GM11168 (cell line): ENCODE results near the gene BCL11A.
"Not testable (repeated sequence)": the region's sequence is repeated elsewhere in the genome, so short reads cannot be mapped to it uniquely, and the experiment has no call there.

Experiments used
- in situ Hi-C: fragments of 300-500 bp; cut with MboI; formaldehyde crosslinking; loops from one replicate; pipeline ENCODE4 v1.12.0; 2022; ENCODE audit warnings: low sequenced_read_pairs; ENCODE audit not compliant: unreplicated experiment

The BCL11A gene

DNA sequence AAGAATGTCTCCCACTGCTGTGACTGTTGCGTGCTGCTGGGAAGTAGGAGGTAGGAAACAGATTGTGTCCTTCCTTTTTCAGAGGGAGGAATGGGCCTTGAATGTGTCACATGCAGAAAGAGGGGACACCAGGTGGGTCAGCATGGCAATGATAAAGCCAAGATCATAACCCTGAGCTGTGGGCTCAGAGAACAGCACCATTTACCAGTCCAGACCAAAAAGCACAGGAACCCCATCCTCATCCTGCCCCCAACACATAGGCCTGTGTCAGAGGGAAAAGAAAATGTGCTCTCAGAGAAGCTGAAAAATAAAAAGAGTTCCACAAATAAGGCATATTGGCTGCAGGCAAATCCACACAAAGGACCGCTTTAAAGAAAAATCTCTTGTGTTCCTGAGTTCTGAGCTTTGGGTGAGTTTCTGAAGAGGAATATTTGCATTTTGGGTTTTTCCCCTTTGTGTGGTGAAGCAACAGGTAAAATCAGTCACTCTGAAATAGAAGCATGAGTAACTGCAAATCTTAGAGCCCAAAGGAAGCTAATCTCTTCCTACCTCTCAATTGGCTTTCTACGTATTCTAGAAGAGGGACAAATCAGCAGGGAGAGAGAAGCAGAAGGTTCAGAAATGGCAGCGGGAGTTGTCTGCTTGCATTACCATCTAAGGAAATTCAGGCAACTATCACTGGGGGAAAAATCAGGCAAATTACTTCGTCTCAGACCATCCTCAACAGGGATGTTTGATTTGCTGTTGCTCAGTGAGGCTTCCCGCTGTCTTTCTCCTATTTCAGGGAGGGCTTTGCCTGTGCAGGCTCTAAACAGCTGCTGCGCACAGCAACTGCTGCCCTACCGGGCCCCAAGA lies 106.8 kb downstream of the BCL11A start:
- in situ Hi-C loops = no loop called here

- in situ Hi-C loops = no loop called here
Observed at GRCh38 chr2:60445684-60446179, 107.7 kb downstream of the BCL11A start.

GRCh38 chr2:60442608-60443007 lies 110.8 kb downstream of the BCL11A start:
- in situ Hi-C loops = no loop called here

DNA sequence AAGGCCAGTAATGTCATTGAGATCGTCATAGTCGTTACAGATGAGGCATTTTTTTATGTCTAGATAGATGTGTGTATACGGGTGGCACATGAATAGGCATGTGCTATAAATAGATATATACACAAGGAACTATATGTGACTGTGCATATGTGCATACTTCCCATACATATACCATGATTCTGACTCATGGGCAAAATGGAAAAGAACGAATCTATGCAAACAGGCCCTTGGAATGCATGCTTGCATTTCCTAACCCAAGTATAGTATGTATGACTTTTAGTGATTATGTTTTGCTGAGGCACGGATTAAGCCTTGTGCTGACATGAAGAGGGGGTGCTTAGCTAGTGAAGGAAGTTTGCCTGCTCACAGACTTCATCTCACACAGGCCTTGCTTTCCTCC lies 111.7 kb downstream of the BCL11A start:
- in situ Hi-C loops = no loop called here

DNA sequence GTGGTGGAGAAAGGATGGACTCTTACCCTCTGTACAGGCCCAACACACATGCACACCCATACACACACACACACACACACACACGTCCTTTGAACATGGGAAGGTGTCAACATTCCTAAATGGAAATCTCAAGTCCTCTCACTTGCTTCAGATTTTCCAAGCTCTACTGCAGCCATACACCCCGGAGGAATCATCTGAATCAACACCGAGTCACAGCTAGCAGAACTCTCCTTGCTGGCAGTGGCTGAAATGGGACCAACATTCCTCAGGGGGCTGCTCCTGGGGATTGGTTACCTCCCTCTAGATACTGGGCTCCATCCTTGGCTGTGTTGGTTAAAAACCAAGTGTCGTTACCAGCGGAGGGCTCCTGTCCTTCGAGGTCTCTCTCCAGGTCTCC lies 112.7 kb downstream of the BCL11A start:
- in situ Hi-C loops = no loop called here

DNA sequence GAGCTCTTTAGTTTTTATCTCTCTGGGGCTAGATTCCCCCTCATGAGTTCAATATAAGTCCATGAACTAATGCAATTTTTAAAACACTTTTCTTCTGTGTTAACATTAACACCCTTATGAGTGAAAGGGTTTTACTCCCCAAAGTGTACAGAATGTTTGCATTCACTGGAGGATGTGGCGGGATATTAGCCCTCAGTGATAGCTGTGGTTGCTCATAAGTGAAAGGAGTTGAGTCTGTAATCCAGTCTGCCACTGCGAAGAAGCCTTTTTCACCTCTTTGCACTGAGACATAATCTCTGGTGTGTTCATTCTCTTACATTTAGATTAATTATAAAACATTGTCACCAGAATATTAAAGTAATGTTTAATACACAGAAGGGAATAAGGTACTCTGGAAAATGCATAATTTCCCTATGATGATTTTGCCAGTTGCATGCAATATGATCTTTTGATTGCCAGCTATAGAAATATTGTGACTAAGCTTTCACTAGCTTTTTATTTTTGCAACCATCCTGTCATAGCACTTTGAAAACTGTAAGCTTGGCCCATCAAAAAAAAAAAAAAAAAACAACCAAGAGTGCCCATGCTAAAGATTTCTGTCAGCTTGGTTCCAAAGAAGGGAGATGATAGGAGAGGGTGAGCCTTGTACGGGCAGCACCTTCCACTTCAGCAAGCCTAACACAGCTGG lies 113.2 kb downstream of the BCL11A start:
- in situ Hi-C loops = no loop called here

DNA sequence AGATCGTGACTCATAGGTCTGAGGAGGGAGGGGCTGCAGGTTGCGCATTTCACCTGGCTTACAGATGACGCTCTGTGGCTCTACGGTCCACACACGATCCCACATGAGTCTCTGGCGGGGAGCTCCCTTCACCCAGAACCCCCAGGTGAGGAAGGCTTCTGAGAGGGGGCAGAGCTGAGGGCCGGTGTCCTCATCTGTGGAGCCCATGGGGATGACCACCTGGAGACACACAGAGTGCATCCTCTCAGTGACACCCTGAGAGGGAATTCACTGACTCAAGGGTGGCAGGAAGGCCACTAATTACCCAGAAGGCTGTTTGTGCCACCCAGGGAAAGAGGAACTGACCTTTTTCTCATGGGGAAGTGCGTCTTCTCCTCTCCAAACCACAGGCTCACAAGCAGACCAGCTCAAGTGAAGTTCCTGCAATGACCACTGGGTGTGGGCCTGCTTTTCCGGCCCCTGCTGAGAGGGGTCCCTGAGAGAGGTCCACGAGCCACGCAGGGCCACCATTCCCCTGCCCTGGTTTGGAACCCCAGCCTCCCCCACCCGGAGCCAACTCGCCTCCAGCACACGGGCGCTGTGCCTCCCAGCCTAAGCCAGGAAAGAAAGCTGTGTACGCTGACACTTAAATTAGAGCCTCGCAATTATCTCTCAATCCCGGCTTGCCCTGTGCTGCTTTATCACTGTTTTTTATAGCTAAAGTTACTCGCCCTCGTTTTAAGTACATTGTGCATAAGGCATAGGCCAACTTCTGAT lies 114.1 kb downstream of the BCL11A start:
- in situ Hi-C loops = no loop called here

DNA sequence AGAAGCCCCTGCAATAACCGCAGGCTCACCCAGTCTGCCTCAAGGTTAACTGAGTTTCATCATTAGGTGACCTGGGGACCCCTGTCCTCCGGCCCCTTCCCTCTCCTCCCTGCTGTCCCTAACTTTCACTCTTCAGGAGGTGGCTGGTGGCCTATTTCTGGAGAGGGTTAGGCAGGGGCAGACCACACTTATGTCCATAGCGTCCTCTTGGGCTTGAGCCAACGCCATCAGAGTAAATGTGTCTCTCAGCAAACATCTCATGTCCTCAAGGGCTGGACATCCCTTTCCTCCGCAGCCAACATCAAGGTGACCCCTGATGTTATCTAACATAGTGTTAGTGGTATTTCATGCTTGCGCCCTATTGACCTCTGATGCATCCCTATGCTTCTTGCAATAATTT lies 114.8 kb downstream of the BCL11A start:
- in situ Hi-C loops = no loop called here

DNA sequence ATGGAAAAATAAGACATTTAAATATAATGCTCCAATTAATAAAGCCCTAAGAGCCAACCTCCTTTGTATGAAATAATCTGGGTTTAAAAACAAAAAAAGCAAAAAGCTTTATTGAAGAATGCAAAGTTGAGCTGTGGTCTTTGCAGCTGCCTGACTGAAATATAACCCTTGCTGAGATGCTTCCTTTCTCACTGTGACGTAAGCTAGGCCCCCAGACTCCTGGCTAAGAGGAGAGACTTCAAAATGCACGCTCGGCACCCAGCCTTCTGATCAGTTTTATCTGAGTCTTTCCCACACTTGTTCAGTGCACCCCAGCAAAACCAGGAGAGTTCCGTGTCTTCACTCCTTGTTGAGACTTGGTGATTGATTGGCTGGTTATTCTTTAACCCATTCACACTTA lies 115.3 kb downstream of the BCL11A start:
- in situ Hi-C loops = no loop called here

- in situ Hi-C loops = no loop called here
Observed at GRCh38 chr2:60437080-60437696, 116.3 kb downstream of the BCL11A start.

DNA sequence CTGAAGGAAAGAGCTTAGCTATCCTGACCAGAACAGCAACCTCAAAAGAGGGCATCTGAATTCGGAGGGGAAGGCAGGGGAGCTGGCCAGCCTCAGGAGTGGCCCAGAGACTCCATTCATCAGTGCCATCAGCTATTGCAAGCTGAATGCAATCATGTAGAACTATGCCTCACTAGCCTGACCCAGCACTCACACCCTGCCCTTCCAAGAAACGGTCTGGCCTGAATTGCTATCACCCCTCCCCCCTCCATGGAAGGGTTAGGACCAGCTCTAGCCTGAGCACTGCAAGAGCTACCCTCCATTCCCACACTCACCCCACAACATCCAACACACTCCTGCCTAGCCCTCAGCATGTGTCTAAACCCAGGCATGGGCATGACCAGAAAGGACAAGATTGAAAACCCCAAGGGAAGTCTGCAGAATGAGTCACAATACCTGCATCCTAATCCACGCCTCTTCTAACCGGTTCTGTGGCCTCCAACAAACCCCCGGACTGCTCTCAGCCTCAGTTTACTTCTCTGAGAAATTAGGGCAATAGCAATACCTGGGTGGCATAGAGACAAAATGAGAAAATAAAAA lies 120.3 kb downstream of the BCL11A start:
- in situ Hi-C loops = no loop called here

DNA sequence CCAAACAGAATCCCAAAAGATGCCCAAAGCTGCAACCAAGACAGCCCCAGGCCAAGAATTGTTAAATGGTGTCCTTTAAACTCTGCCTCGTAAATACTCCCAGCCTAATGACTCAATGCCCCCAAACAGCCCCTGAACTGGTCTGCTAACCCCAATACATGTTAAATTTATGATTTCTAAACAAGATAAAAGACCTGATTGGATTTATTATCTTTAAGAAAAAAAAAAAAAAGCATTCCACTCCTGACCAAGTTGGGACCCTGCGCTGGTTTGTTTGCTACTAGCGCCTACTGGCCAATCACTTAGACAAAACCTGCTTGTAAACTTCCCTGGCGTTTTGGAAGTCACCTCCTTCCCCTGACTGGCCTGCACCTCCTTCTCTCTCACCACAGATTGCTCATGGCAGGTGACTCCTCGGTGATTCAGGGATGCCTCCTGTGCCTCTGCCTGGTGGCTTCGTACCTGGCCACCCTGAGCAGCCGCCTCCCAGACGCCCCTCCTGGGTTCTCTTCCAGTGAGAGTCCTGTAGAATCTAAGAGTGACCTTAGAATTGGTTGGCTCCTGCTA lies 121.3 kb downstream of the BCL11A start:
- in situ Hi-C loops = no loop called here

- in situ Hi-C loops = no loop called here
Observed at GRCh38 chr2:60429681-60430080, 123.8 kb downstream of the BCL11A start.

DNA sequence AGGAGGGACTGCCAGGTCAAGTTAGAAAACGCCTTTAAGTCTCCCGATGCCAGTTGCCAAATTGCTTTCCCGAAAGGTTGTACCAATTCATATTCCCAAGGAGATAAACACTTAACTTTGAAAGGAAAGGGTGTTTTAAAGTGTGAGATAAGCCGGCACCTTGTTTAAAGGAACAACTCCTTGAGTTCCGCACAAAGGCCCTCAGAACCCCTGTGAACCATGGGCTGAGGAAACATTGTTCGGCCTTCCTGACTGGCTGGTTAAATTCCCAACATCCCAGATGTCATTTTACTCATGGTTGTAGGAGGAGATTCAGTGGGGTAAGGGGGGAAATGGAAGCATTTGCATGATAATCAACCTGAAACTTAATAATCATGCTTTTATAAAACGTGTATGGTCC lies 126.6 kb downstream of the BCL11A start:
- in situ Hi-C loops = no loop called here

DNA sequence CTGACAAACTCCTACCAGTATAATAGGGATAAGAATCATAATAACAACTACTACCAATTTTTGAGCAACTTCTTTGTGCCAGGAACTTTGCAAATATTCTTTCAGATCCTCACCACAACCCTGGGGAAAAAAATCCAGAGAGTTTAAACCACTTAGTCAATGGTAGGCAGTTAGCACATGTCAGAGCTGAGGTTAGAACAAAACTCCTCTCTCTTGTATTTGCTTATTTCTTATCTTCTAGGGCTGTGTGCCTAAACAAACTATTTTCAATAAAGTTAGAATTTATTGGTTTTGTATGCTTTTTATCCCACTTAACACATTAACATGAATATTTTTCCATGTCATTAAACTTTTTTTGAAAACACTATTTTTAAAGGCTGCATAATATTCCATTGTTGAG lies 127.1 kb downstream of the BCL11A start:
- in situ Hi-C loops = no loop called here

DNA sequence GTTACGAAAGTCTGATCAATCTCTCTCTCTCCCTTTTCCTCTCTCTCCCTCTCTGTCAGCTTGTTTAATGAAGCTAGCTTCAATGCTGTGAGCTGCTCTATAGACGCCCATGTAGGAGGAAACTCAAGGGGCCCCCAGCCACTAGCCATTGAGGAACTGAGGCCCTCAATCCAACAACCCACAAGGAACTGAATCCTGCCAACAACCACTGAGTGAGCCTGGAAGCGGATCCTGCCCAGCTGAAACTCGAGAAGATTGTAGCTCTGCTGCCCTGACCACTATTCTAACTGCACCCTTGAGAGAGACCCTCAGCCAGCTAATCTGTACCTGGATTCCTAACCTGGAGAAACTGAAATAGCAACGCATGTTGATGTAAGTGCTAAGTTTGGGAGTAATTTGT lies 129.2 kb downstream of the BCL11A start:
- in situ Hi-C loops = no loop called here

- in situ Hi-C loops = no loop called here
Observed at GRCh38 chr2:60423505-60423904, 129.9 kb downstream of the BCL11A start.

DNA sequence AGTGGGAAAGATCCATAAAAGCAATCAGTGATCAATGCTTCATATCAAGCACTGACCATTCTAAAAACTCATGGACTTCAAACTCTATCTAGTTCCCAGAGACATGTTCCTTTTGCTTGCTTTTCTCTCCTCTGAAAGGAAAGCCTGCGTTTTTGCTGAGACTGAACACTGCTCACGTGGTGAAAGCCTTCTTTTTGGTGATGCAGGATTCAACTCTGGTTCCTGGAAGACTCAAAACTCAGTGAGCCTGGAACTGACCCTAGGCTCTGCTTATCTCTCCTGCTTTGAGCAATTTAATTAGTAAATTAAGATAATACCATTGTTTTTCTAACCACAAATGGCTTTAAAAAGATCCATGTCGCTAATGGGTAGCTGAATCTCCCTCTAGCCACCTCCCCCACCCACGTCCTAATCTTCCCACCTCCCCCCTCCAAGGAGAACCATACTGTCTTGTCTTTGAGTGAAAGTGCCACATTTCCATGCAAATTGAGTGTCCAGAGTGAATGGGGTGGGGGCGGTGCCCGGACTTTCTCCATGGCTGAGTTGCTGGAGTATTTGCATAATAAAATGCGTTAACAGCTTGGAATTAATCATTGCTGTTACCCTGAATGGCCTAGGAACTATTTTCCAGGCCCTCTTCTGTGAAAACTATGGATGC lies 130.5 kb downstream of the BCL11A start:
- in situ Hi-C loops = no loop called here

DNA sequence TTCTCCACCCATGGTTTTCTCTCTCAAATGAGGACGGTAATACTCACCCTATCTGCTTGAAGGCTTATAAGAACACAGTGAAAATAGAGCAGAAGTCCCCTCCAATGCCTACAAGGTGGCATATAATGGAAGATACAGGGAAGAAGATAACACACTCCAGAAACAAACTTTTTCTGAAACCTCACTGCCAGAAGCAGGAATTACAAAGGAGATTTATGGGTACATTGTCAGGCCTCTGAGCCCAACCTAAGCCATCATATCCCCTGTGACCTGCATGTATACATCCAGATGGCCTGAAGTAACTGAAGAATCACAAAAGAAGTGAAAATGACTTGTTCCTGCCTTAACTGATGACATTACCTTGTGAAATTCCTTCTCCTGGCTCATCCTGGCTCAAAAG lies 136.2 kb downstream of the BCL11A start:
- in situ Hi-C loops = not testable (repeated sequence)
